K562 (cell line): Measurements from ENCODE around the gene PRDM2. TPM values are rescaled to one million over a fixed set of nuclear protein-coding genes. Genes with fewer than 3 reads are reported as not detected.

Experiments used
- BCL6 ChIP-seq: fragments of 250-450 bp; sonication (Bioruptor Pico); IDR thresholded peaks from 2 replicates; pipeline ENCODE4 v1.4.0; 2020
- CCNT2 ChIP-seq: IDR thresholded peaks from 2 replicates; pipeline ENCODE4 v1.6.1; 2011; ENCODE audit warnings: borderline replicate concordance, low read depth, mild to moderate bottlenecking, moderate library complexity, mixed read lengths, low read length; ENCODE audit not compliant: insufficient read length; ENCODE audit errors: extremely low read depth
- ESRRA ChIP-seq: fragments of 450-650 bp; IDR thresholded peaks from 2 replicates; pipeline ENCODE4 v1.6.1; 2014; ENCODE audit warnings: low read depth, mild to moderate bottlenecking, moderate library complexity, borderline replicate concordance
- EZH2 ChIP-seq: IDR thresholded peaks from 2 replicates; pipeline ENCODE4 v1.6.1; 2012; ENCODE audit warnings: low read depth, mild to moderate bottlenecking, inconsistent platforms, low read length, borderline replicate concordance
- FOS ChIP-seq: IDR thresholded peaks from 3 replicates; pipeline ENCODE4 v1.6.1; 2011; ENCODE audit not compliant: insufficient read length; ENCODE audit errors: extremely low read depth
- GATAD2A ChIP-seq: fragments of 450-650 bp; IDR thresholded peaks from 2 replicates; pipeline ENCODE4 v1.6.1; 2017
- GATAD2B ChIP-seq: fragments of 450-650 bp; IDR thresholded peaks from 2 replicates; pipeline ENCODE4 v1.6.1; 2017; ENCODE audit warnings: mild to moderate bottlenecking, borderline replicate concordance
- ILK ChIP-seq: fragments of 450-650 bp; IDR thresholded peaks from 2 replicates; pipeline ENCODE4 v1.6.1; 2016; ENCODE audit warnings: missing genetic modification characterization, low read depth, mild to moderate bottlenecking, missing compliant biosample characterization, moderate library complexity, borderline replicate concordance
- JUN ChIP-seq, 2 experiments: sonication (generic) in 1 of 2; formaldehyde crosslinking in 1 of 2; IDR thresholded peaks; 2 replicates each; pipeline versions ENCODE4 v1.6.1 to v1.8.0; 2012 to 2022; ENCODE audit warnings: borderline replicate concordance in 2 of 2, mild to moderate bottlenecking in 2 of 2, improper control_type of control experiment in 1 of 2, low read depth in 1 of 2, low read length in 1 of 2, missing genetic modification reagents in 1 of 2
- JUNB ChIP-seq: fragments of 450-650 bp; formaldehyde crosslinking; conservative IDR thresholded peaks from 2 replicates; pipeline ENCODE4 v1.4.0; 2020; ENCODE audit warnings: mild to moderate bottlenecking
- KAT7 ChIP-seq: sonication (generic); formaldehyde crosslinking; IDR thresholded peaks from 2 replicates; pipeline ENCODE4 v1.8.0; 2022; ENCODE audit warnings: missing genetic modification reagents, mild to moderate bottlenecking, borderline replicate concordance
- NR2C1 ChIP-seq, 2 experiments: fragments of 450-650 bp; IDR thresholded peaks; 2 replicates each; pipeline ENCODE4 v1.6.1; 2017; ENCODE audit warnings: mild to moderate bottlenecking in 2 of 2, antibody characterized with exemption in 1 of 2, inconsistent platforms in 1 of 2, missing compliant biosample characterization in 1 of 2, missing genetic modification characterization in 1 of 2
- RBBP5 ChIP-seq: fragments of 200-600 bp; sonication (generic); IDR thresholded peaks from 2 replicates; pipeline ENCODE4 v1.6.1; 2012; ENCODE audit warnings: borderline replicate concordance, mild to moderate bottlenecking, low read length, control low read depth, inconsistent platforms; ENCODE audit not compliant: insufficient read depth, poor library complexity, severe bottlenecking
- RBM15 ChIP-seq: fragments of 200-400 bp; formaldehyde crosslinking; IDR thresholded peaks from 2 replicates; pipeline ENCODE4 v1.6.1; 2018; ENCODE audit warnings: mild to moderate bottlenecking, low read length, moderate library complexity; ENCODE audit not compliant: insufficient read depth
- RNF2 ChIP-seq: sonication (generic); IDR thresholded peaks from 2 replicates; pipeline ENCODE4 v1.6.1; 2016
- SIN3A ChIP-seq, 2 experiments: fragments of 150-350 bp in 1 of 2; IDR thresholded peaks; 2 replicates each; pipeline ENCODE4 v1.6.1; 2011 to 2016; ENCODE audit warnings: borderline replicate concordance in 2 of 2, low read depth in 2 of 2, low read length in 2 of 2, mild to moderate bottlenecking in 2 of 2, moderate library complexity in 2 of 2; ENCODE audit not compliant: control insufficient read depth in 1 of 2
- SPI1 ChIP-seq: IDR thresholded peaks from 2 replicates; pipeline ENCODE4 v1.6.1; 2011; ENCODE audit warnings: low read depth, low read length, control low read depth, borderline replicate concordance
- SRF ChIP-seq, 2 experiments: fragments of 250-450, 450-650 bp in 1 of 2; sonication (Bioruptor Pico) in 1 of 2; sonication (generic) in 1 of 2; formaldehyde crosslinking; IDR thresholded peaks; 2 replicates each; pipeline versions ENCODE4 v1.5.0 to v1.5.1; 2020 to 2022; ENCODE audit warnings: mild to moderate bottlenecking in 1 of 2, missing genetic modification reagents in 1 of 2
- TCF7 ChIP-seq: sonication (generic); IDR thresholded peaks from 2 replicates; pipeline ENCODE4 v1.6.1; 2016; ENCODE audit warnings: antibody characterized with exemption, borderline replicate concordance
- TFE3 ChIP-seq: fragments of 450-650 bp; formaldehyde crosslinking; IDR thresholded peaks from 2 replicates; pipeline ENCODE4 v1.4.0; 2020; ENCODE audit warnings: mild to moderate bottlenecking, mixed read lengths
- THAP7 ChIP-seq: fragments of 250-450 bp; sonication (Bioruptor Pico); IDR thresholded peaks from 2 replicates; pipeline ENCODE4 v1.5.0; 2021
- THRAP3 ChIP-seq: fragments of 450-650 bp; IDR thresholded peaks from 2 replicates; pipeline ENCODE4 v1.6.1; 2016; ENCODE audit warnings: mild to moderate bottlenecking, inconsistent platforms, borderline replicate concordance
- ZNF263 ChIP-seq: sonication (generic); formaldehyde crosslinking; IDR thresholded peaks from 2 replicates; pipeline ENCODE4 v1.8.0; 2022; ENCODE audit warnings: mild to moderate bottlenecking, missing genetic modification reagents, borderline replicate concordance
- ZNF589 ChIP-seq: fragments of 200-800 bp; sonication (Bioruptor generic); IDR thresholded peaks from 2 replicates; pipeline ENCODE4 v1.6.1; 2016; ENCODE audit warnings: low read depth, missing genetic modification characterization, missing compliant biosample characterization
- ZNF780A ChIP-seq: fragments of 250-450 bp; sonication (Bioruptor Pico); IDR thresholded peaks from 2 replicates; pipeline ENCODE4 v1.5.0; 2021; ENCODE audit warnings: mild to moderate bottlenecking
- polyA plus RNA-seq, 8 experiments: library from polyadenylated mRNA; depleted of rRNA in 4 of 8; stranded (reverse) in 5 of 8; unstranded in 3 of 8; fragments of >200 nt; fragmentation: Nextera tagmentation in 2 of 8; fragmentation: Illumina TruSeq in 1 of 8; extraction: Ambion mirVana in 2 of 8; extraction: Trizol in 1 of 8; gene quantifications; 2 replicates each; pipeline versions ENCODE4 v1.2.1 to v1.2.3, GENCODE V29; 2011 to 2014; ENCODE audit warnings: inconsistent platforms in 1 of 8, missing spikeins in 1 of 8
- total RNA-seq, 7 experiments: library from RNA; depleted of rRNA in 6 of 7; stranded (reverse); fragments of >200 nt in 6 of 7; fragmentation: Illumina TruSeq in 2 of 7; extraction: Trizol in 2 of 7; gene quantifications; 2 replicates each; pipeline versions ENCODE4 v1.2.1 to v1.2.3, GENCODE V29; 2011 to 2021; ENCODE audit warnings: low replicate concordance in 1 of 7

PRDM2 gene
- total and polyA plus RNA-seq, 9 of the 15 experiments (the other 6 are each of a cell fraction or from before 2014, with no cell fraction given) = 5.4 to 27.6 (median 12.5) TPM

GRCh38 chr1:13748610-13749505, 48.9 kb downstream of the PRDM2 start (continued):
- TF ChIP-seq ILK (tag) = no peak
- TF ChIP-seq JUN (IDR thresholded peaks at IDR 0.05; ENCODE audit: borderline replicate concordance, low read depth, low read length) = no peak
- TF ChIP-seq JUN (CRISPR knock-in tag; IDR thresholded peaks at IDR 0.05; ENCODE audit: borderline replicate concordance) = no peak
- TF ChIP-seq RBM15 = no peak
- peak; percentile 72 to 78; a peak in 1 of 4 replicates for TF ChIP-seq SIN3A (IDR thresholded peaks at IDR 0.05; ENCODE audit: borderline replicate concordance in 2 of 2, control insufficient read depth in 1 of 2, low read depth in 2 of 2, low read length in 2 of 2)
- no peak for TF ChIP-seq NR2C1 (IDR thresholded peaks at IDR 0.05)
- no peak for TF ChIP-seq NR2C1 (tag; IDR thresholded peaks at IDR 0.05)
- TF ChIP-seq SPI1 = peak; percentile 69
- TF ChIP-seq KAT7 (CRISPR knock-in tag) = no peak
- no peak for TF ChIP-seq ZNF589
- TF ChIP-seq JUNB (CRISPR knock-in tag) = no peak
- TF ChIP-seq BCL6 (CRISPR knock-in tag) = no peak
- no peak for TF ChIP-seq THRAP3
- TF ChIP-seq SRF (CRISPR knock-in tag; IDR thresholded peaks at IDR 0.05) = peak in 1 of 2 experiments; percentile 84; a peak in 2 of 4 replicates
- 0 out of 2 replicates have a peak, but pooled peaks have one; percentile 3 for TF ChIP-seq RNF2
- TF ChIP-seq ZNF263 (CRISPR knock-in tag) = peak; percentile 64
- TF ChIP-seq ESRRA = peak; percentile 17; the same call in 1 of the 2 replicates
- TF ChIP-seq CCNT2 = peak; percentile 48
- no peak for TF ChIP-seq RBBP5
- TF ChIP-seq GATAD2A = no peak
- peak; percentile 83 for TF ChIP-seq FOS
- no peak for TF ChIP-seq TCF7
- no peak for TF ChIP-seq EZH2
- TF ChIP-seq TFE3 (CRISPR knock-in tag) = no peak
- peak; percentile 68 for TF ChIP-seq GATAD2B
- 0 out of 2 replicates have a peak, but pooled peaks have one; percentile 38 for TF ChIP-seq THAP7 (CRISPR knock-in tag)
- TF ChIP-seq ZNF780A (CRISPR knock-in tag) = no peak
